IPS DF 19.7 (cell line): ENCODE results near the gene SYNGR4.
"Not testable (repeated sequence)": the region's sequence is repeated elsewhere in the genome, so short reads cannot be mapped to it uniquely, and the experiment has no call there.

ENCODE experiments used
- DNase-seq: peaks from one replicate; pipeline ENCODE4 v3.0.0-alpha.2; 2013; ENCODE audit warnings: low read depth, low spot score

Gene SYNGR4, protein sequence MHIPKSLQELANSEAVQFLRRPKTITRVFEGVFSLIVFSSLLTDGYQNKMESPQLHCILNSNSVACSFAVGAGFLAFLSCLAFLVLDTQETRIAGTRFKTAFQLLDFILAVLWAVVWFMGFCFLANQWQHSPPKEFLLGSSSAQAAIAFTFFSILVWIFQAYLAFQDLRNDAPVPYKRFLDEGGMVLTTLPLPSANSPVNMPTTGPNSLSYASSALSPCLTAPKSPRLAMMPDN

GRCh38 chr19:48363810-48364597 is at the start of gene SYNGR4, which contains the start of gene TMEM143:
Gene SYNGR4, plus strand, starts transcription at chr19:48364367. Its CDS starts 1,476 bp downstream, at chr19:48365843.
Gene TMEM143, minus strand, starts transcription at chr19:48363940. Its CDS starts 20 bp downstream, at chr19:48363920.
- peak; percentile 96 for DNase-seq

- DNase-seq = no peak
Measured at GRCh38 chr19:48315712-48316111, 48.5 kb upstream of the SYNGR4 start.

DNA sequence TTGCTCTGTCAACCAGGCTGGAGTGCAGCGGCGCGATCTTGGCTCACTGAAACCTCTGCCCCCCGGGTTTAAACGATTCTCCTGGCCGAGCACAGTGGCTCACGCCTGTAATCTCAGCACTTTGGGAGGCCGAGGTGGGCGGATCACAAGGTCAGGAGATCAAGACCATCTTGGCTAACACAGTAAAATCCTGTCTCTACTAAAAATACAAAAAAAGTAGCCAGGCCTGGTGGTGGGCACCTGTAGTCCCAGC is 46.5 kb upstream of the SYNGR4 start:
- not testable (repeated sequence) for DNase-seq

GRCh38 chr19:48318286-48318987 is 45.7 kb upstream of the SYNGR4 start:
- no peak for DNase-seq

GRCh38 chr19:48319647-48320541 is 44.3 kb upstream of the SYNGR4 start:
- DNase-seq = no peak

DNA sequence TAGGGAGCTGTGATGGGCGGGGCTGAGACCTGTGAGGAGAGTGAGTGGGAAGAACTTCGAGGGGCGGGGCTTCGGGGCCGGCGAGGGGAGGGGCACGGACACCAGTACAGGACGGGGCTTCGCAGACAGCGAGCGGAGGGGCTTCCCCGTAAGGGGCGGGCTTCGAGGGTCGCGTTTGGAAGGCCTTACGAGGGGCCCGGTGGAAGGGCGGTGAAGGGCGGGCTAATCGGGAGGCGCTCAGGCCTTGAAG is 42.9 kb upstream of the SYNGR4 start:
- DNase-seq = no peak

- DNase-seq = no peak
Measured at GRCh38 chr19:48321622-48322591, 42.3 kb upstream of the SYNGR4 start.

- no peak for DNase-seq
Measured at GRCh38 chr19:48325265-48325910, 38.8 kb upstream of the SYNGR4 start, which contains the start of gene EMP3. Gene EMP3, plus strand, starts transcription at chr19:48325552. Its CDS starts 1,293 bp downstream, at chr19:48326845.

DNA sequence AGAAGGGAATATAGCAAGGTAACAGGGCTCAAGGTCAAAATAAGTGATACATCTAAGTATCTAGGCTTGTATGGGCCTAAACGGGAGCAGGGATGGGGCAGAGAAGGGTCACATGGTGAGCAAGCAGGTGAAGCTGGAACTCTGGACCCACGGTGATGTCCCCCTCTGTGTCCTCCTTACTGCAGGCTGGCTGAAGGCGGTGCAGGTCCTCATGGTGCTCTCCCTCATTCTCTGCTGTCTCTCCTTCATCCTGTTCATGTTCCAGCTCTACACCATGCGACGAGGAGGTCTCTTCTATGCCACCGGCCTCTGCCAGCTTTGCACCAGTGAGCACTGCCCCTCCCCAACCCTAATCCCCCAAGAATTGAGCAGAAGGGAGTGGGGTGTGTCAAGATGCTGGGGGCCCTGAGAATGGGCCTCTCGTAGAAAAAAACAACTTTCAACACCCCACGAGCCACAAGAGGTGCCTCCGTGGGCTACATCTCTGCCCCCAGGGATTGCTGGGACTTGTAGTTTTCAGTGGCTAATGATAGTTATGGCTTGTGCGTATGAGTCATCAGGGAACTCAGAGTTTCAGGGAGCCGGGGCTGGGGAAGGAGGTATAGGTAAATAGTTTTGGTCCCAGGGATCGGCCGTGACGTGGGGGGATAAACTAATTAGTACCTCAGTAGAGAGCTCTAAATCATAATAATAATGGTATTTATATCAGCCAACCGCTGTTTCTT is 34.8 kb upstream of the SYNGR4 start:
- DNase-seq = no peak

GRCh38 chr19:48330012-48330681 is 34.0 kb upstream of the SYNGR4 start:
- DNase-seq = no peak

GRCh38 chr19:48332351-48332661 is 31.9 kb upstream of the SYNGR4 start:
- DNase-seq = no peak

DNA sequence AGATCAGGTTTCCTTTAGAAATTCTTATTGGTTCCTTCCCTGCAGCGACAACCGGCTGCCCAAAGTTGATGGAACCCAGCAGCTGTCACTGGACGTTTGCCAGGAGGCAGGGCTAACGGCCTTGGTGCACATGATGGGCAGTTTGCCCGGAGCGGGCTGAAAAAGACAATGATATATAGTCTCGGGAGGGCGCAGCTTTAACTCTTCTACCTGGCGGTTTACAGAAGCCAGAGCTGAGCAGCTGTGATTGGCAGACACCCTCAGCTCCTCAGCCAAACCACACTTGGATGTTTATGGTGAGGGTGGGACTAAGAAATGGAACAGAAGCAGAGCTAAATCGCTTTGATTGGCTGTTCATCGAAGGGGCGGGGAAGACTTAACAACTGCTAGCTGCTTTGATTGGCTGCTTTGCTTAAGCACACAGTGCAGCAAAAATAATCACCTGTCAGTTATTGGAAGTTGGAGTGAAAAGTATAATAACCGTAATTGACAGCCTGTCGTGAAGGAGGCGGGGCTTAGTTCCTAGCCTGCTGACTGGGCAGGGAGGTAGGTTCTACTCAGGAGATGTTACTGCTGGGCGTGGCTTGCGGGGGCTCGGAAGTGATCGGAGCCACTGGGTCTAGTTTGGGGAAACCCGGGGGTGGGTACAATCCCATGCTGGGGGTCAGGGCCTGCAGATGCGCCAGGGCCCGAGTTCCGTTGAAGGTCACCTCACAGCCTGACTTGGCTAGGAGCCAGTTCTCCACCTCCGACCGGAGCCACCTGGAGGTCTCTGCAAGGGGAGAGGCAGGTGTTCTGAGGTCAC is 31.3 kb upstream of the SYNGR4 start:
- no peak for DNase-seq

- no peak for DNase-seq
Measured at GRCh38 chr19:48333467-48334384, 30.4 kb upstream of the SYNGR4 start.

DNA sequence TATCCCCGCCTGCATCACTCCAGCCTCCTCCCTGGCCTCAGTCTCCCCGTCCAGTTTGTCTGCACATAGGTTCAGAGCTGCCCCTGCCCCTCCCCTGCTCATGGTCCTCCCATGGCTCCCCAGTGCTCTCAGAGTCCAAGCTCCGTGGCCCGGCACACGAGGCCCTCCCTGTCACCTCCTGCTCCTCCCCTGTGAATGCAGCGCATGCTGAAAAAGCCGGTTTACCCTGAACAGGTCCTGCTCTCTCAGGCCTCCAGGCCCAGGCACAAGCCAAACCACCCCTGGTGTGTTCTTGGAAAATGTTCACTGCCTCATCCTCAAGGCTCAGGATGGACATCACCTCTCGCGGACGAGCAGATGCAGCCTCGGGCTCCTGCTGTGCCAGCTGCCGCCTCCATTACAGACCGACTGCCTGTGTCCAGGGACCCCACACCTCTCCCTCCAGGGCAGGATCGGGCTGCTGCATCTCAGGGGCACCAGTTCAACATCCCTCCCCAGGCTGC is 25.9 kb upstream of the SYNGR4 start:
- DNase-seq = no peak

DNA sequence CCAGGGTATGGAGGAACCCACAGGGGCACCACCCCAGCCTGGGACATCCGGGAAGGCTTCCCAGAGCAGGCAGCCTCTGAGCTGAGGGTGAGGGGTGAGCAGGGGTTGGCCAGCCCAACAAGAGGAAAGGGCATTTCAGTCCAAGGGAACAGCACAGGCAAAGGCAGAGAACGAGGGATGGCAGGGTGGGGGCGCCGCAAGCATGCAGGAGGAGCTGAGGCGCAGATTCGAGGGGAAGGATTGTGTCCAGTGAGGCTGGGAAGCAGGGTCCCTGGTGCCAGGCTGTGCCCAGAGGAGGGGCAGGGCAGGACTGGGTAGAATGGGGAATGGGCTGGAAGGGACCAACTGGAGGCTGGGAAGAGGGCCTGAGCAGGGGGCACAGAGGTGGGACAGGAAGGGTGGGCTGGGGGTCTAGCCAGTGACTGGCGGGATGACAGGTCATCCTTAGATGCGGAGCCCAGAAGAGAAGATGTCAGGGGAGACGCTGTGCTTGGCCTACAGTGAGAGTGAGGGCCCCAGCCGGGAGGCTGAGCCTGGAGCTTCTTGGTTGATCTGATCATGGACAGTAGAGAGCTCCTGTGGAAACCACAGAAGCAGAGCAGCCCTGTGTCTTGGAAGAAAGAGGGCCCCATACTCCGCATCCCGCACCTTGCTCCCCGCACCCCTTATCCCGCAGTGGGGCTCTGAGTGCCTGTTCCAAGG is 25.2 kb upstream of the SYNGR4 start:
- no peak for DNase-seq

DNA sequence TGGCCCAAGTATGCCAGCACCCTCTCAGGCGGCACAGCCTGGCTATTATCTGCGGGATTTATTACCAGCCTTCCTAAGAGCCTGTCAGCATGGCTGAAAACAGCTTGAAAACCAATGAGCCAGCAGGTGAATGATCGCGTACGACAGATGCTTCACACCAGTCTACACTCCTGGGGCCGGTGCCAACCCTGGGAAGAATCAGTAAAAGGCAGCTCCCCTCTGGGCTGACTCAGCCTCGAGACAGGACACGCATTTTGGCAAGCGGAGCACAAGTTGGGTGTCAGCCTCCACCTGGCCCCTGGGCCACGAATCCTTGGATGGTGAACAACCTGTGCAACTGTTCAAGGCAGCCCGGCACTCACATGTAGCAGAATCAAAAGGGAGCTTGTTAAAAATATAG is 23.2 kb upstream of the SYNGR4 start:
- DNase-seq = no peak
